ENCODE data around the gene ZNF768. TPM values are rescaled to one million over a fixed set of nuclear protein-coding genes. Genes with fewer than 3 reads are reported as not detected.
A peak's percentile ranks its signal among the peaks of the same experiment; 100 is the strongest.

The ZNF768 gene
- total and polyA plus RNA-seq, 2 of the 13 experiments (the other 11 are each of a cell fraction or from before 2014, with no cell fraction given), result 26.7 to 34.4 TPM

DNA sequence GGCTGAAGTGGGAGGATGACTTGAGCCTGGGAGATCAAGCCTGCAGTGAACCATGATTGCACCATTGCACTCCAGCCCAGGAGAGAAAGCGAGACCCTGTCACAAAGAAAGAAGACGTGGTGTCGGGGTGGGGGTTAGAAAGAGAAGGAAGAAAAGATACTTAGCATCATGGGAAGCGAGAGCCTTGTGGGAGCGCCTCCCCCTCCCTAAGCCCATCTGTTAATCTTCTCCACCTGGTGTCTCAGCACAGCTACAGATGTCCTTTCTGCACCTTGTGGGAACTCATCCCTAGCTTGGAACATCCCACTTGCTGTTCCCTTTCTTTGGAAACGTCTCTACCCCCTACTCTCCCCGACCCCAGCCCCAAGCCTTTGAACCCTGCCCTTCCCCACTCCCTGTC is 39.2 kb upstream of the ZNF768 start:
- intact Hi-C loops (cut with micrococcal nuclease; ENCODE audit: unreplicated experiment) (no loop called here), in situ Hi-C loops (cut with HindIII; ENCODE audit: extremely low pct_ligation_motif_present, low pct_unique_long_range_greater_than_20kb) (no loop called here)
- no peak for DNase-seq (ENCODE audit: low spot score)
- Histone ChIP-seq H3K4me1 (ENCODE audit: insufficient read depth, low read length) (peaks cover 45% of the 10 kb centered on the region), H3K27ac (ENCODE audit: extremely low read length, insufficient read depth, low read length) (no peak overlapping the region), H3K9ac (ENCODE audit: insufficient read depth, low read depth, low read length) (no peak overlapping the region), H3K27me3 (ENCODE audit: control insufficient read depth in 1 of 2, insufficient read depth in 2 of 2, low read length in 2 of 2) (no peaks in the 10 kb centered on the region), H3K79me2 (ENCODE audit: insufficient read depth, low read length) (no peaks in the 10 kb centered on the region), H3K36me3 (replicated peaks in 1 of 2; ENCODE audit: control insufficient read depth in 1 of 2, insufficient read depth in 2 of 2, low read length in 2 of 2) (no peaks in the 10 kb centered on the region), H3K4me3 (replicated peaks in 1 of 3; ENCODE audit: insufficient read depth in 1 of 3, low read depth in 2 of 3, low read length in 3 of 3) (no peak overlapping the region; a peak in 1 of 6 replicates), H3K4me2 (ENCODE audit: low read depth, low read length) (no peak overlapping the region), H2AFZ (ENCODE audit: low read length) (no peak overlapping the region), H4K20me1 (ENCODE audit: insufficient read depth, low read length) (no peaks in the 10 kb centered on the region), H3K9me3 (ENCODE audit: low read length) (no peaks in the 10 kb centered on the region)
- 51% methylated on average over 7 of the region's 7 CpGs for WGBS (ENCODE audit: low lambda C conversion rate)
- peak; percentile 44; the same call in 1 of the 2 replicates for TF ChIP-seq ZNF460 (CRISPR knock-in tag; IDR thresholded peaks at IDR 0.05; ENCODE audit: borderline replicate concordance)
- TF ChIP-seq ZNF782 (CRISPR knock-in tag; IDR thresholded peaks at IDR 0.05; ENCODE audit: borderline replicate concordance), result no peak
- no peak for TF ChIP-seq ARID2 (CRISPR knock-in tag; IDR thresholded peaks at IDR 0.05; ENCODE audit: borderline replicate concordance)
- FAIRE-seq, result no peak
- BruUV-seq (replicated peaks), result no TSS peak
- ATAC-seq, result no peak
- POLR2A ChIA-PET, result interaction anchor here (0.9 to 3.9 kb wide), 3 partner anchors 8 to 45 kb away, joined by 5 to 36 read pairs (median 12); partner anchors contain the start of genes ZNF689, ZNF747 and ZNF764
- CTCF ChIA-PET (ENCODE audit: low intra/inter-chr PET ratio, low total read pairs), result no interaction called here

DNA sequence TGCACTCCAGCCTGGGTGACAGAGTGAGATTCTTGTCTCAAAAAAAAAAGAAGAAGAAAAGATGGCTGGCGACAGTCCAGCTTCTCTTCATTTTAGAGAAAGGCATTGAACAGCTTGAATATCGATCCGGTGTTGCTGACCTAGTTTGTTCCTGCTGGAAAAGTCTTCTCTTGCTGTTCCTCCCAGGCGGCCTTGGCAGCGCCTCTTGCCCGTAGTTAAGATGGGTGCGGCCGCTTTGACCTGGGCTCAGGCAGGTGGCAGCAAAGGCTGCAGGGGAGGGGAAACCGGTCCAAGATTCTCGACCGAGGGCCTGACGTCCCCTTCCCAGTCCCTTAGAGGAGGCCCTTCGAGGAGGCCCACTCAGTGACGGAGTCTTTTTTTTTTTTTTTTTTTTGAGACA is 35.7 kb upstream of the ZNF768 start:
- no TSS peak for BruUV-seq (replicated peaks)
- in situ Hi-C loops (cut with HindIII; ENCODE audit: extremely low pct_ligation_motif_present, low pct_unique_long_range_greater_than_20kb), result no loop called here
- DNase-seq (ENCODE audit: low spot score), result no peak
- TF ChIP-seq ZNF768 (CRISPR knock-in tag; IDR thresholded peaks at IDR 0.05) (peak; percentile 20; the same call in 1 of the 2 replicates), KLF12 (CRISPR knock-in tag; IDR thresholded peaks at IDR 0.05; ENCODE audit: borderline replicate concordance) (no peak), YY1 (IDR thresholded peaks at IDR 0.05; ENCODE audit: insufficient read depth, insufficient replicate concordance, low read depth, low read length) (peak; percentile 43), ONECUT2 (CRISPR knock-in tag; IDR thresholded peaks at IDR 0.05) (0 out of 2 replicates have a peak, but pooled peaks have one; percentile 18)
- TF ChIP-seq, protein P1, sequence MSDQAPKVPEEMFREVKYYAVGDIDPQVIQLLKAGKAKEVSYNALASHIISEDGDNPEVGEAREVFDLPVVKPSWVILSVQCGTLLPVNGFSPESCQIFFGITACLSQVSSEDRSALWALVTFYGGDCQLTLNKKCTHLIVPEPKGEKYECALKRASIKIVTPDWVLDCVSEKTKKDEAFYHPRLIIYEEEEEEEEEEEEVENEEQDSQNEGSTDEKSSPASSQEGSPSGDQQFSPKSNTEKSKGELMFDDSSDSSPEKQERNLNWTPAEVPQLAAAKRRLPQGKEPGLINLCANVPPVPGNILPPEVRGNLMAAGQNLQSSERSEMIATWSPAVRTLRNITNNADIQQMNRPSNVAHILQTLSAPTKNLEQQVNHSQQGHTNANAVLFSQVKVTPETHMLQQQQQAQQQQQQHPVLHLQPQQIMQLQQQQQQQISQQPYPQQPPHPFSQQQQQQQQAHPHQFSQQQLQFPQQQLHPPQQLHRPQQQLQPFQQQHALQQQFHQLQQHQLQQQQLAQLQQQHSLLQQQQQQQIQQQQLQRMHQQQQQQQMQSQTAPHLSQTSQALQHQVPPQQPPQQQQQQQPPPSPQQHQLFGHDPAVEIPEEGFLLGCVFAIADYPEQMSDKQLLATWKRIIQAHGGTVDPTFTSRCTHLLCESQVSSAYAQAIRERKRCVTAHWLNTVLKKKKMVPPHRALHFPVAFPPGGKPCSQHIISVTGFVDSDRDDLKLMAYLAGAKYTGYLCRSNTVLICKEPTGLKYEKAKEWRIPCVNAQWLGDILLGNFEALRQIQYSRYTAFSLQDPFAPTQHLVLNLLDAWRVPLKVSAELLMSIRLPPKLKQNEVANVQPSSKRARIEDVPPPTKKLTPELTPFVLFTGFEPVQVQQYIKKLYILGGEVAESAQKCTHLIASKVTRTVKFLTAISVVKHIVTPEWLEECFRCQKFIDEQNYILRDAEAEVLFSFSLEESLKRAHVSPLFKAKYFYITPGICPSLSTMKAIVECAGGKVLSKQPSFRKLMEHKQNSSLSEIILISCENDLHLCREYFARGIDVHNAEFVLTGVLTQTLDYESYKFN (CRISPR knock-in tag; conservative IDR thresholded peaks at IDR 0.05), result no peak
- TF ChIP-seq, protein P2, sequence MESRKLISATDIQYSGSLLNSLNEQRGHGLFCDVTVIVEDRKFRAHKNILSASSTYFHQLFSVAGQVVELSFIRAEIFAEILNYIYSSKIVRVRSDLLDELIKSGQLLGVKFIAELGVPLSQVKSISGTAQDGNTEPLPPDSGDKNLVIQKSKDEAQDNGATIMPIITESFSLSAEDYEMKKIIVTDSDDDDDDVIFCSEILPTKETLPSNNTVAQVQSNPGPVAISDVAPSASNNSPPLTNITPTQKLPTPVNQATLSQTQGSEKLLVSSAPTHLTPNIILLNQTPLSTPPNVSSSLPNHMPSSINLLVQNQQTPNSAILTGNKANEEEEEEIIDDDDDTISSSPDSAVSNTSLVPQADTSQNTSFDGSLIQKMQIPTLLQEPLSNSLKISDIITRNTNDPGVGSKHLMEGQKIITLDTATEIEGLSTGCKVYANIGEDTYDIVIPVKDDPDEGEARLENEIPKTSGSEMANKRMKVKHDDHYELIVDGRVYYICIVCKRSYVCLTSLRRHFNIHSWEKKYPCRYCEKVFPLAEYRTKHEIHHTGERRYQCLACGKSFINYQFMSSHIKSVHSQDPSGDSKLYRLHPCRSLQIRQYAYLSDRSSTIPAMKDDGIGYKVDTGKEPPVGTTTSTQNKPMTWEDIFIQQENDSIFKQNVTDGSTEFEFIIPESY (CRISPR knock-in tag; IDR thresholded peaks at IDR 0.05), result peak; percentile 90
- TF ChIP-seq, protein P3, sequence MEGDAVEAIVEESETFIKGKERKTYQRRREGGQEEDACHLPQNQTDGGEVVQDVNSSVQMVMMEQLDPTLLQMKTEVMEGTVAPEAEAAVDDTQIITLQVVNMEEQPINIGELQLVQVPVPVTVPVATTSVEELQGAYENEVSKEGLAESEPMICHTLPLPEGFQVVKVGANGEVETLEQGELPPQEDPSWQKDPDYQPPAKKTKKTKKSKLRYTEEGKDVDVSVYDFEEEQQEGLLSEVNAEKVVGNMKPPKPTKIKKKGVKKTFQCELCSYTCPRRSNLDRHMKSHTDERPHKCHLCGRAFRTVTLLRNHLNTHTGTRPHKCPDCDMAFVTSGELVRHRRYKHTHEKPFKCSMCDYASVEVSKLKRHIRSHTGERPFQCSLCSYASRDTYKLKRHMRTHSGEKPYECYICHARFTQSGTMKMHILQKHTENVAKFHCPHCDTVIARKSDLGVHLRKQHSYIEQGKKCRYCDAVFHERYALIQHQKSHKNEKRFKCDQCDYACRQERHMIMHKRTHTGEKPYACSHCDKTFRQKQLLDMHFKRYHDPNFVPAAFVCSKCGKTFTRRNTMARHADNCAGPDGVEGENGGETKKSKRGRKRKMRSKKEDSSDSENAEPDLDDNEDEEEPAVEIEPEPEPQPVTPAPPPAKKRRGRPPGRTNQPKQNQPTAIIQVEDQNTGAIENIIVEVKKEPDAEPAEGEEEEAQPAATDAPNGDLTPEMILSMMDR (CRISPR knock-in tag; IDR thresholded peaks at IDR 0.05), result 0 out of 2 replicates have a peak, but pooled peaks have one; percentile 7

More for the DNA sequence above, 35.7 kb upstream of the ZNF768 start:
- Histone ChIP-seq H3K36me3 (replicated peaks in 1 of 2; ENCODE audit: control insufficient read depth in 1 of 2, insufficient read depth in 2 of 2, low read length in 2 of 2) (no peaks in the 10 kb centered on the region), H2AFZ (ENCODE audit: low read length) (no peak overlapping the region), H3K4me1 (ENCODE audit: insufficient read depth, low read length) (peaks cover 34% of the 10 kb centered on the region), H3K4me3 (replicated peaks in 1 of 3; ENCODE audit: insufficient read depth in 1 of 3, low read depth in 2 of 3, low read length in 3 of 3) (no peak overlapping the region), H3K9ac (ENCODE audit: insufficient read depth, low read depth, low read length) (no peak overlapping the region), H3K27ac (ENCODE audit: extremely low read length, insufficient read depth, low read length) (no peak overlapping the region), H4K20me1 (ENCODE audit: insufficient read depth, low read length) (no peaks in the 10 kb centered on the region), H3K79me2 (ENCODE audit: insufficient read depth, low read length) (peaks cover 8% of the 10 kb centered on the region), H3K27me3 (ENCODE audit: control insufficient read depth in 1 of 2, insufficient read depth in 2 of 2, low read length in 2 of 2) (no peaks in the 10 kb centered on the region), H3K9me3 (ENCODE audit: low read length) (no peaks in the 10 kb centered on the region), H3K4me2 (ENCODE audit: low read depth, low read length) (no peak overlapping the region)
- 69% methylated on average over 14 of the region's 14 CpGs for WGBS (ENCODE audit: low lambda C conversion rate)
- POLR2A ChIA-PET, result interaction anchor here (0.7 kb wide), 1 partner anchor 21 kb away, joined by 3 read pairs; no protein-coding TSS in a partner anchor
- ATAC-seq (no peak), FAIRE-seq (no peak)
- intact Hi-C loops (cut with micrococcal nuclease; ENCODE audit: unreplicated experiment), result no loop called here
- CTCF ChIA-PET (ENCODE audit: low intra/inter-chr PET ratio, low total read pairs), result no interaction called here

Data from HepG2 (cell line).